ENCODE measurements around the gene DDX24.

DDX24 gene

GRCh38 chr14:94045563-94046345, 35.2 kb downstream of the DDX24 start:
- DNase-seq (ENCODE audit: low read depth) = no peak
- no peak overlapping the region for H3K4me3 ChIP-seq (ENCODE audit: low read depth, low read length)
- no peak for TF ChIP-seq CTCF (IDR thresholded peaks at IDR 0.05; ENCODE audit: control insufficient read depth, extremely low read depth, insufficient read depth)

DNA sequence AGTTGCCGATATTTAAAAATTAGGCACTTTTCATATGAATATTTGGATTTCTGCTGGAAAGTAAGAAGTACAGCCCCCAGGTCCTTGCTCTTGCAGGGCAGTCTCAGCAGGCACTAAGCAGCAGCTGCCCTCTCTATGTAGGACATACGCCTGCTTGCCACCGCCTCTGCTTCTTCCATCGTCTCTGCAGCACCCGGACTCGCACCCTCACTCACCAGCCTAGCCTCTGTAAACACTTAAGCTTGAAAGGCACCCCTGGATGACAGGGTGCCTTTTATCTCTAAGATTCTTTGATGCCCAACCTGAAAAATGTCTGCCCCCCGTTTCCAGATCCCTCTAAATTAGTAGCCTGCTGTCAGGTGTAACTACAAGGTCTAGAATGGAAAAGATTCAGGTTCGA, 35.9 kb downstream of the DDX24 start:
- no peak for TF ChIP-seq CTCF (IDR thresholded peaks at IDR 0.05; ENCODE audit: control insufficient read depth, extremely low read depth, insufficient read depth)
- no peak overlapping the region for H3K4me3 ChIP-seq (ENCODE audit: low read depth, low read length)
- no peak for DNase-seq (ENCODE audit: low read depth)

- H3K4me3 ChIP-seq (ENCODE audit: low read depth, low read length) = no peak overlapping the region
- TF ChIP-seq CTCF (IDR thresholded peaks at IDR 0.05; ENCODE audit: control insufficient read depth, extremely low read depth, insufficient read depth) = no peak
- no peak for DNase-seq (ENCODE audit: low read depth)
Measured at GRCh38 chr14:94044476-94045091, 36.4 kb downstream of the DDX24 start.

GRCh38 chr14:94043756-94044475, 37.1 kb downstream of the DDX24 start:
- no peak overlapping the region for H3K4me3 ChIP-seq (ENCODE audit: low read depth, low read length)
- no peak for DNase-seq (ENCODE audit: low read depth)
- TF ChIP-seq CTCF (IDR thresholded peaks at IDR 0.05; ENCODE audit: control insufficient read depth, extremely low read depth, insufficient read depth) = no peak

DNA sequence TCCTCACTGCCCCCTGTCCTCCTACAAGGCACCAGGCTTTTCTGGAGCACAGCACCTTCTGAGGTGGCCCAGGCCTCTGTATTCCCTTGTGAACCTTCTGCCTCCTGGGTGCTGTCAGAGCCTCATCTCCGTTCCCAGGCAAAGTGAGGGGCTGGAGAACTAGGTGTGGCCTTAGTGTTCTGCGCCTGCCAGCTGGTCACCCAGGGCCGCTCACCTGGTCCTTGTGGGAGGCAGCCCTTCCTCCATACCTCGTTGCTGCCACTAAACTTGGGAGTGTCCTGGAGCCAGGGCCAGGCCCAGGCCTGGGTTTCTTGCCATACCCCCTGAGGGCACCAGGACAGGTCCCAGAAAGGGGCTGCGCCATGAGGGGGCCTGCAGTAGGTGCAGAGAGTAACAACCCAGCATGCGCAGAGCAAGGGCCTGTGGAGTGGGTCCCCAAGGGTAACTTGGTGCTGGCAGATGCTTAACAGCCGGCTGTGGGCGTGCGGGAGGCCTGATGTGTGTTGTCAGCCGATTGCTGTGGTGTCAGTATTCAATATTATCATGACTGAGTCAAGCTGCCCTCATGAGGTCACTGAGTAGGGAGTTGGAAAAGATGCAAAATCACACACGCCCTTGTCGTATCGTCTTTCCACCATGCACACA, 37.8 kb downstream of the DDX24 start:
- DNase-seq (ENCODE audit: low read depth) = no peak
- H3K4me3 ChIP-seq (ENCODE audit: low read depth, low read length) = no peak overlapping the region
- TF ChIP-seq CTCF (IDR thresholded peaks at IDR 0.05; ENCODE audit: control insufficient read depth, extremely low read depth, insufficient read depth) = no peak

- no peak overlapping the region for H3K4me3 ChIP-seq (ENCODE audit: low read depth, low read length)
- DNase-seq (ENCODE audit: low read depth) = no peak
- TF ChIP-seq CTCF (IDR thresholded peaks at IDR 0.05; ENCODE audit: control insufficient read depth, extremely low read depth, insufficient read depth) = no peak
Measured at GRCh38 chr14:94042433-94043091, 38.4 kb downstream of the DDX24 start.

All from LNCaP clone FGC (cell line).